Karpas-422 (cell line): ENCODE measurements around the gene HRAS. TPM values are rescaled to one million over a fixed set of nuclear protein-coding genes. Genes with fewer than 3 reads are reported as not detected.
"Not testable (repeated sequence)": the region's sequence is repeated elsewhere in the genome, so short reads cannot be mapped to it uniquely, and the experiment has no call there.

Experiments used
- DNase-seq: peaks from one replicate; pipeline ENCODE4 v3.0.0-alpha.2; 2015
- H2AFZ ChIP-seq: fragments of 200-600 bp; sonication (generic); 2 replicates; pipeline ENCODE4 v1.6.1; 2014; ENCODE audit warnings: antibody characterized with exemption, low read length, mixed read lengths
- H3K27ac ChIP-seq: fragments of 200-600 bp; sonication (generic); 2 replicates; pipeline ENCODE4 v1.5.1; 2014; ENCODE audit warnings: mild to moderate bottlenecking, low read length, moderate library complexity
- H3K27me3 ChIP-seq: fragments of 200-600 bp; sonication (generic); 2 replicates; pipeline ENCODE4 v1.6.1; 2014; ENCODE audit warnings: low read length, mixed read lengths
- H3K36me3 ChIP-seq: fragments of 200-600 bp; sonication (generic); 2 replicates; pipeline ENCODE4 v1.6.1; 2014; ENCODE audit warnings: low read length, mixed read lengths; ENCODE audit not compliant: insufficient read depth
- H3K4me1 ChIP-seq: fragments of 200-600 bp; sonication (generic); 2 replicates; pipeline ENCODE4 v1.6.1; 2014; ENCODE audit warnings: mild to moderate bottlenecking, low read length, mixed read lengths
- H3K4me2 ChIP-seq: fragments of 200-600 bp; sonication (generic); 2 replicates; pipeline ENCODE4 v1.6.1; 2014; ENCODE audit warnings: low read length, low read depth, mild to moderate bottlenecking; ENCODE audit not compliant: poor library complexity, severe bottlenecking
- H3K4me3 ChIP-seq: fragments of 200-600 bp; sonication (generic); 2 replicates; pipeline ENCODE4 v1.5.1; 2014; ENCODE audit warnings: mild to moderate bottlenecking, antibody characterized with exemption, low read length, mixed read lengths
- H3K79me2 ChIP-seq: fragments of 200-600 bp; sonication (generic); 2 replicates; pipeline ENCODE4 v1.6.1; 2014; ENCODE audit warnings: mild to moderate bottlenecking, low read length, mixed read lengths
- H3K9ac ChIP-seq: fragments of 200-600 bp; sonication (generic); 2 replicates; pipeline ENCODE4 v1.6.0; 2014; ENCODE audit warnings: low read length
- H3K9me2 ChIP-seq: fragments of 200-600 bp; sonication (generic), shearing (Covaris generic); replicated peaks from 2 replicates; pipeline ENCODE4 v1.6.0; 2014; ENCODE audit warnings: mild to moderate bottlenecking, low read length, moderate library complexity; ENCODE audit not compliant: insufficient read depth
- H3K9me3 ChIP-seq: fragments of 300-700, 200-600 bp; sonication (generic); 2 replicates; pipeline ENCODE4 v1.6.1; 2014; ENCODE audit warnings: low read length, mixed read lengths
- H4K20me1 ChIP-seq: fragments of 200-600 bp; sonication (generic); 2 replicates; pipeline ENCODE4 v1.6.1; 2014; ENCODE audit warnings: mild to moderate bottlenecking, antibody characterized with exemption, low read length, low read depth; ENCODE audit not compliant: insufficient read depth
- total RNA-seq: library from RNA; depleted of rRNA; stranded (reverse); fragments of >200 nt; shearing (Covaris generic); gene quantifications from 2 replicates; pipeline ENCODE4 v1.2.3, GENCODE V29; 2014; ENCODE audit warnings: low replicate concordance

HRAS gene
- total RNA-seq, 1 experiment from 2014 or later = 8.5 TPM

DNA sequence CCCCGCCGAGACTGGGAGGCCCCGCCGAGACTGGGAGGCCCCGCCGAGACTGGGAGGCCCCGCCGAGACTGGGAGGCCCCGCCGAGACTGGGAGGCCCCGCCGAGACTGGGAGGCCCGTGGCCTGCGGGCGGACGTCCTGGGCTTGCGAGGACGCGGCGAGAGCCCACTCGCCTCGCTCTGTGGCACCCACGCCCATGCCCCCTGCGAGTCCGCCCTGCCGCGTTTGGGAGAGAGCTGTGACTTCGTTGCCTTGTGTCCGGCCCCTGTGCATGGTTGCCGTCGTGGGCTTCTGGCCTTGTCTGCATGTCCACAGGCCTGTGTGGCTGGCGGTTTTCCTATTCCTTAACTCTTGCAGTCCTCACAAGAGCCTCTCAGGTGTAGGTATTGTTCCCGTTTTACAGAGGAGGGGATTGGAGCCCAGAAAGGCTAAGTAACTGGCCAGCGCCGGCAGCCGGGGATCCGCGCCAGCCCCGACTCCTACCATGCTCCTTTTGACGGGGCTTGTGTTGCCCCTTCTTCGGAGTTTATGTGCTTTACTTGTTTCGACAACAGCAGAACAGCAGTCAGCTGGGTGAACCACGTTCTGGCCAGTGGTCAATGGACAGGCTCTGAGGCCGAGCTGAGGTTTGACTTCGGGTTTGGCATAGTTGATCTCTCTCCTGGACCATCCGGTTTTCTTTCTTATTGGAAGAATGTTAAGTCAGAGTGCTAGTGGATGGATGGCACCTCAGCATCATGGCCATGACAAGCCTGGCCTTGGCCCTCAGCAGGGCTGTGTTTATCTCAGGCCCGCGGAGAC, 41.6 kb upstream of the HRAS start:
- H2AFZ ChIP-seq = no peak overlapping the region
- H3K4me1 ChIP-seq = peaks cover 19% of the 10 kb centered on the region
- H3K27me3 ChIP-seq = no peaks in the 10 kb centered on the region
- peak overlapping the region; percentile 2; the same call in 1 of the 2 replicates for H3K27ac ChIP-seq
- H3K79me2 ChIP-seq = peaks cover 54% of the 10 kb centered on the region
- H3K9me3 ChIP-seq = no peaks in the 10 kb centered on the region
- no peak for DNase-seq
- peaks cover 10% of the 10 kb centered on the region; the same call in 1 of the 2 replicates for H3K36me3 ChIP-seq
- H3K9me2 ChIP-seq = no peaks in the 10 kb centered on the region
- H4K20me1 ChIP-seq = peaks cover 46% of the 10 kb centered on the region
- peak overlapping the region; percentile 78 for H3K4me3 ChIP-seq
- peak overlapping the region; percentile 87 for H3K4me2 ChIP-seq
- H3K9ac ChIP-seq = peak overlapping the region; percentile 91

DNA sequence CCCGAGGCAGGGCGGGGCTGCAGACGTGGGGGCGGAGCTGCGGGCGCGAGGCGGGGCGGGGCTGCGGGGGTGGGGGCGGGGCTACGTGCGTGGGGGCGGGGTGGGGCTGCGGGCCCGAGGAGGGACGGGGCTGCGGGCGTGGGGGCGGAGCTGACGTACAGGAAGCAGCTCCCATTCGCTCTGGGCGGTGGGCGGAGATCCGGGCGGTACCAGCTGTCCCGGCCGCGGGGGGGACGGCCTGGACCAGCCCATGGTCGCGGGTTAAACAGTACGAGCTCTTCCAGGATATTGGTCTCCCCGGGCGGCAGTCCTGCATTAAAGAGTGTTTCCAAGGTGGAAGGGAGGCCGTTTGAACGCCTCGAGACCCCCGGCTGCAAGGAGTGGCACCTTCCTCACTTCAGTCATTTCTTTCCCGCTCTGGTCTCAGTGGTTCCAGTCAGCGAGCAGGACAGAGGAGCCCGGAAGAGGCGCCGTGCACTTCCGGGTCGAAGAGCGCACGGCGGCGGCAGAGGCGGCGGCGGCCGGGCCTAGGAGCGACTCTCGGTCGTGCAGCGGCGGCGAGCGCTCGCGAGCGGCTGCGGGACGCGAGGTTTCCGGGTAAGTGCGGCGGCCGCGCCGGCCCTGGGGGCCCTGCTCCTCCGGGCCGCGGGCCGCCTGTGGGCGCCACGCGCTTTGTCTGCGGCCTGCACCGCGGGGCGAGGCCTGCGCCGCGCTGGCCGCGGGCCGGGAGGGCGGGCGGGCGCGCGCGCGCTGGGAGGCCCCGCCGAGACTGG, 40.8 kb upstream of the HRAS start, which contains the start of gene PHRF1:
TSS of gene PHRF1 (plus strand) at position 475 of the 773 bp plus-strand sequence. CDS start 5,043 bp downstream, outside the sequence.
- DNase-seq = peak; percentile 97
- peak within 1 kb of the TSS; percentile 79 for H3K27ac ChIP-seq
- H3K4me3 ChIP-seq = peak within 1 kb of the TSS; percentile 78
- no peaks in the 10 kb centered on the region for H3K27me3 ChIP-seq
- peaks cover 19% of the 10 kb centered on the region for H3K4me1 ChIP-seq
- H3K36me3 ChIP-seq = peaks cover 2% of the 10 kb centered on the region; the same call in 1 of the 2 replicates
- H2AFZ ChIP-seq = peak within 1 kb of the TSS; percentile 99
- peak within 1 kb of the TSS; percentile 90 for H3K4me2 ChIP-seq
- H3K9me3 ChIP-seq = no peaks in the 10 kb centered on the region
- peaks cover 45% of the 10 kb centered on the region for H3K79me2 ChIP-seq
- no peaks in the 10 kb centered on the region for H3K9me2 ChIP-seq
- H4K20me1 ChIP-seq = peaks cover 39% of the 10 kb centered on the region
- H3K9ac ChIP-seq = peak within 1 kb of the TSS; percentile 91

DNA sequence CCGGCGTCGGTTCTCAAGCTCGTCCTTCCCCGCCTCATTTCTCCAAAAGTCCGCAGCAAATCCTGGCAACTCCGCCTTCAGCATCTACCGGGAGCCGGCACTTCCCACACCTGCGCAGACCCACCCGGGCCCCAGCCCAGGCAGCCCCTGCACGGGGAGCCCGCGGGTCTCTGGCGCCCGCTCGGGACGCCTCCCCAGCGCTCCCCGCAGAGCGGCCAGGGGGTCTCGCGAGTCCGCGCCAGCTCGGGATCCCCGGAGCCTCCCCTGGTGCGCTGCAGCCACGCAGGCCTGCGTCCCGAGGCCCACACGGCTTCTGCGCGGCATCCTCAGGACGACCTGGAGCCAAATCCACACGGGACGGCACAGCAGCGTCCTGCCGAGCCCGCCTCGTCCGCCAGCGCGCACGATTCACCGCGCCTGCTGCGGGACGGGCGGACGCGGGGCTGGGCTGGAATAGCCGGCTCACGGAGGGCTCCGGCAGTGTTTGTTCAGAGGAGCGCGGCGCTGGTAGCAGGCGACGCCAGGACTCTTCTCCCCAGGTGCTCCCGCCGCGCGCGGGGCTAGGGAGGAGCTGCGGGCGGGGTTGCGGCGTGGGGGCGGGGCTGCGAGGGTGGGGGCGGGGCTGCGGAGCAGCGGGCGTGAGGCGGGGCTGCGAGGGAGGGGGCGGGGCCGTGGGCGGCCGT, 40.1 kb upstream of the HRAS start:
- H3K4me1 ChIP-seq = peaks cover 19% of the 10 kb centered on the region
- H3K79me2 ChIP-seq = peaks cover 38% of the 10 kb centered on the region
- H3K4me3 ChIP-seq = no peak overlapping the region
- H3K4me2 ChIP-seq = no peak overlapping the region
- no peaks in the 10 kb centered on the region for H3K9me2 ChIP-seq
- no peak for DNase-seq
- no peak overlapping the region for H3K27ac ChIP-seq
- H2AFZ ChIP-seq = no peak overlapping the region
- H3K9ac ChIP-seq = no peak overlapping the region
- no peaks in the 10 kb centered on the region for H3K36me3 ChIP-seq
- peaks cover 36% of the 10 kb centered on the region for H4K20me1 ChIP-seq
- no peaks in the 10 kb centered on the region for H3K27me3 ChIP-seq
- no peaks in the 10 kb centered on the region for H3K9me3 ChIP-seq

DNA sequence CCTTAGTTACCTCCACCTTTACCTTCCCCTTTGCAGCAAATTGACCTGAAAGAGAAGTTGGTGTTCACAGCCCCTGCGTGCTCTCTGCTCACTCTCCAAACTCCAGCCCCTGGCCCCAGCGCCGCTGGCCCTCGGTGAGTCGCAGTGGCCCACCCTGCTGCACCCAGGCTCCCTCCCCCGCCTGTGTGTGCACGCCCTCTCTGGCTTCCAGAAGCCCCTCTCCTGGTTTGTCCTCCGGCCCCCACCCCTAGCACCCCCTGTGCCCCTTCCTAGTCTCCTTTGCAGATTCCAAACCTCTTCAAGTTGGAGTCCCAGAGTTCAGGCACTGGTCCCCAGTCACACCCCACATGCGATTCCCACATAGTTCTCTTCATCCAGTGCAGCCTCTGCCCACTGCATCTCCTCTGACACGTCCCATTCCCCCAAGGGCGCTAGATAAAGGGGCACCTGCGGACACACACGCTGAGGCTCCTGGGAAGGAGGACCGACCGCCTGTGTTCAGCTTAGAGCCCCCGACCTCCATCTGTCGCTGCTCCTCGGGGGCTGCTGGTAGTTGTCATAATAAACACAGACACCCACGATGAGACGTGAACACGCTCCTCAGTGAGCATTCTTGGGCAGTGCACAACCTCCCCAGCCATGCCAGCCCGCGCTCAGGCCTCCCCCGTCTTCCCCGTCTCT, 39.4 kb upstream of the HRAS start:
- H3K79me2 ChIP-seq = peaks cover 31% of the 10 kb centered on the region
- no peaks in the 10 kb centered on the region for H3K36me3 ChIP-seq
- no peak overlapping the region for H3K27ac ChIP-seq
- H3K9ac ChIP-seq = no peak overlapping the region
- H3K27me3 ChIP-seq = no peaks in the 10 kb centered on the region
- no peak overlapping the region for H3K4me3 ChIP-seq
- no peak overlapping the region for H2AFZ ChIP-seq
- no peak for DNase-seq
- H3K4me1 ChIP-seq = peaks cover 19% of the 10 kb centered on the region
- H3K9me2 ChIP-seq = no peaks in the 10 kb centered on the region
- no peaks in the 10 kb centered on the region for H3K9me3 ChIP-seq
- peak overlapping the region; percentile 11 for H3K4me2 ChIP-seq
- H4K20me1 ChIP-seq = peaks cover 29% of the 10 kb centered on the region

DNA sequence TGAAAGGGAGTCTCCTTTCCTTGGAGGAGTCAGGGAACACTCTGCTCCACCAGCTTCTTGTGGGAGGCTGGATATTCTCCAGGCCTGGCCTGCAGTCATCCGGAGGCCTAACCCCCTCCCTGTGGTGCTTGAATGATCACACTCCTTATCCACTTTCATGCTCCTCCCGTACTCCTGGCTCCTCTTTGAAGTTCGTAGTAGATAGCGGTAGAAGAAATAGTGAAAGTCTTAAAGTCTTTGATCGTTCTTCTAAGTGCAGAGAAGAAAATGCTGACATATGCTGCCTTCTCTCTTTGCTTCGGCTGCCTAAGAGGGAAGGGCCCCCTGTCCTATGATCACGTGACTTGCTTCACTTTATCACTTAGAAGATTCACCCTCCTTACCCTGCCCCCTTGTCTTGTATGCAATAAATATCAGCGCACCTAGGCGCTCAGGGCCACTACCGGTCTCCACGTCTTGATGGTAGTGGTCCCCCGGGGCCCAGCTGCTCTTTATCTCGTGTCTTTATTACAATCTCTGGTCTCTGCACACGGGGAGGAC, 38.7 kb upstream of the HRAS start:
- not testable (repeated sequence) for H3K9me3 ChIP-seq, H3K9ac ChIP-seq, H3K9me2 ChIP-seq, H2AFZ ChIP-seq, H3K27me3 ChIP-seq, H3K27ac ChIP-seq, DNase-seq, H3K4me3 ChIP-seq, H3K36me3 ChIP-seq
- Histone ChIP-seq H4K20me1 (peaks cover 23% of the 10 kb centered on the region; the same call in 1 of the 2 replicates), H3K4me2 (peak overlapping the region; percentile 11), H3K79me2 (peaks cover 25% of the 10 kb centered on the region), H3K4me1 (peaks cover 24% of the 10 kb centered on the region)

DNA sequence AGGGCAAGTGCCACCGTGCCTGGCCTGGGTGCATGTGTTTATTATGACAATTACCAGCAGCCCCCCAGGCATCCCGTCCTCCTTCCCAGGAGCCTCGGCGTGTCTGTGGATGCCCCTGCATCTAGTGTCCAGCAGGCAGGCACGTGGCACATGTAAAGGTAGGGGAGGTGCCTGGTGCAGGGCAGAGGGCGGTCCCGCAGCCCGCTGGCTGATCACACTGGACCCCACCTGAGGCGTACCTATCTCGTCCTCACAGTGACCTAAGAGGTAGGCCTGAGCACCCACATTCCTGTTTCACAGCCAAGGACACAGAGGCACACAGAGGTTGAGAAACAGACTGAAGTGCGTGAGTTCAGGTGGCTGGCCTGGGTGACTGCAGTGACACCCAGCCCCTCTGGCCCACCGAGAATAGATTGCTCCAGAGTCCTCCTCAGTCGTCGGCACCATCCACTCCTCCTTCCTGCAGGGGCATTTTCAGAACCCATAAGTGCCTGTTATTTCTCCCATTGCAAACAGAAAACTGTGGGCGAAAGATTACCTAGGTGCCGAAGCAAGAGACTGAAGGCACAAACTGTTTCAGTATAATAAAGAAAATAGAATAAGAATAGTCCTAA, 37.9 kb upstream of the HRAS start:
- Histone ChIP-seq H3K9me3 (no peaks in the 10 kb centered on the region), H3K9ac (no peak overlapping the region), H3K79me2 (peaks cover 16% of the 10 kb centered on the region), H3K27ac (no peak overlapping the region), H3K9me2 (no peaks in the 10 kb centered on the region), H3K4me1 (peaks cover 25% of the 10 kb centered on the region), H3K27me3 (no peaks in the 10 kb centered on the region), H2AFZ (no peak overlapping the region), H4K20me1 (peaks cover 14% of the 10 kb centered on the region; the same call in 1 of the 2 replicates), H3K4me2 (no peak overlapping the region), H3K4me3 (no peak overlapping the region), H3K36me3 (no peaks in the 10 kb centered on the region)
- DNase-seq = no peak

DNA sequence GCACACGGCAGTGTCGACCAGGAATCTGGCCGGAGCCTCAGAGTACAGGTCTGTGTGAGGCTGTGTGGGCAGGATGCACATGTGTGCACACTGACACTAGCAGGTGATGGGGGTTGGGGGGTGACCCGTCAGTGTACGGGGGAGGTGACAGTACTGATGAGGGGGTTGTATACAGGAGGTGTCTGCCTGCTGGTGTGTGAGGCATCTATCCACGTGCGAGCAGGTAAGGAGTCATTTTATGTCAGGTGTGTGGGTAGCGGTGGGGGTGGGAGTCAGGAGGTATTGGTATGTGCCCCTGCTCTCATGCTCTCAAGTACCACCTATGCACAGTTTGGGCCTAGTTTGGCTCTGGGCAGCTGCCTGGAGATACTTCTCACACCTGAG, 36.4 kb upstream of the HRAS start:
- no peak overlapping the region for H3K4me3 ChIP-seq
- H3K9me3 ChIP-seq = no peaks in the 10 kb centered on the region
- H3K9me2 ChIP-seq = no peaks in the 10 kb centered on the region
- DNase-seq = no peak
- H3K36me3 ChIP-seq = no peaks in the 10 kb centered on the region
- peaks cover 7% of the 10 kb centered on the region for H3K79me2 ChIP-seq
- H3K27me3 ChIP-seq = no peaks in the 10 kb centered on the region
- H3K4me1 ChIP-seq = peaks cover 23% of the 10 kb centered on the region
- H3K9ac ChIP-seq = no peak overlapping the region
- no peaks in the 10 kb centered on the region; the same call in 1 of the 2 replicates for H4K20me1 ChIP-seq
- no peak overlapping the region for H3K27ac ChIP-seq
- no peak overlapping the region for H3K4me2 ChIP-seq
- H2AFZ ChIP-seq = no peak overlapping the region
